ENCODE results near the gene ZBTB4.
"Not testable (repeated sequence)": the region's sequence is repeated elsewhere in the genome, so short reads cannot be mapped to it uniquely, and the experiment has no call there.

Gene ZBTB4

DNA sequence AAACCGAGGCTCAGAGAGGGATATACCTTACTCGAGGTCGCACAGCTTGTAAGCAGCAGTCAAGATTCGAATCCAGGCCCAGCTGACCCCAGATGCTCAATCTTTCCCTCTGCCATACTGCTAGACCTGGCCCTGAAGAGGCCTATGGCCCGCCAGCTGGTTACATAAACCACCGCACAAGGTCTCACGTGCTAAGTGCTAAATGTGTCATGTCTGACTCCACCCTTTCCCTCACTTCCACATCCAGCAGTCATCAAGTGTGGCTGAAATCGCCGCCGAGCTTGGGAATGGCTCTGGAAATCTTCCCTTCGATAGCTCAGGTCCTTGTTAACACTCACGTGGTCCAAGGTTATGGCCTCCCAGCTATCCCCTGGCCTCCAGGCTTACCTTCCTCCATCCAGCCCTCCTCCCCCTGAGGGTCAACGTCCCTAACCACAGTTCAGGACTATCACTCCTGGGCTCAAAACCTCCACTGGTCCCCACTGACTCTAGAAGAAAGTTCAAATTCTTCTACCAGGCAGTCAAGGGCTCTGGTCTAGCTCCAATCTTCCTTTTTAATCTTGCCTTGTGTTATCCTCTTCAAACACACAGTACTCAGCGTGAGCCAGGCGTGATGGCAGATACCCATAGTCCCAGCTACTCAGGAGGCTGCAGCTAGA is 3.5 kb downstream of the ZBTB4 start:
- no peak for DNase-seq (ENCODE audit: low read depth in 1 of 2, low spot score in 1 of 2)
- in situ Hi-C loops (cut with HindIII; ENCODE audit: low pct_unique_long_range_greater_than_20kb, low sequenced_read_pairs): no loop called here
- no peak for TF ChIP-seq JUND (IDR thresholded peaks at IDR 0.05; ENCODE audit: low read depth)

DNA sequence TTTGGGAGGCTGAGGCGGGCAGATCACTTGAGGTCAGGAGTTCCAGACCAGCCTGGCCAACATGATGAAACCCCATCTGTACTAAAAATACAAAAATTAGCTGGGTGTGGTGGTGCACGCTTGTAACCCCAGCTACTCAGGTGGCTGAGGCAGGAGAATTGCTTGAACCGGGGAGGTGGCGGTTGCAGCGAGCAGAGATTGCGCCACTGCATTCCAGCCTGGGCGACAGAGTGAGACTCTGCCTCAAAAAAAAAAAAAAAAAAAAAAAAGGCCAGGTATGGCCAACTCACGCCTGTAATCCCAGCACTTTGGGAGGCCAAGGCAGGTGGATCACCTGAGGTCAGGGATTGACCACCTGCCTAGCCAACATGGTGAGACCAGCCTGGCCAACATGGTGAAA is 4.7 kb downstream of the ZBTB4 start:
- DNase-seq (ENCODE audit: low read depth in 1 of 2, low spot score in 1 of 2); in situ Hi-C loops (cut with HindIII; ENCODE audit: low pct_unique_long_range_greater_than_20kb, low sequenced_read_pairs): not testable (repeated sequence)

DNA sequence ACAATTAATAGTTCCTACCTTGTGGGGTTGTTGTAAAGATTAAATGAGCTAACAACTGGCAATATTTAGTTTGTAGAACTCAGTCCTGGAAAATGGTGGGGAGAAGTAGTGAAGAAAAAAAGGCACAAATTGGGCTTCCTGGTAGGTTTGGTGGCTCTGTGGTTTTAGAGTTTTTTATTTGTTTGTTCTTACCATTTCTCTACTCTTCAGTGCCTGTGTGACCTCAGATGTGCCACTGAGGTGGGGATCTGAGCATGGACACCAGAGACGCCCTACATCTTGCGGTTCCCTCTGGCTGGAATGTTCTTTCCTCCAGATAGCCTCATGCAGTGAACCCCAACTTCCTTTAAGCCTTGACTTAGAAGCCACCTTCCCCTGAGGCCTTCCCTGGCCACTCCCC is 7.7 kb downstream of the ZBTB4 start:
- TF ChIP-seq JUND (IDR thresholded peaks at IDR 0.05; ENCODE audit: low read depth): no peak
- no peak for DNase-seq (ENCODE audit: low read depth in 1 of 2, low spot score in 1 of 2)
- in situ Hi-C loops (cut with HindIII; ENCODE audit: low pct_unique_long_range_greater_than_20kb, low sequenced_read_pairs): no loop called here

DNA sequence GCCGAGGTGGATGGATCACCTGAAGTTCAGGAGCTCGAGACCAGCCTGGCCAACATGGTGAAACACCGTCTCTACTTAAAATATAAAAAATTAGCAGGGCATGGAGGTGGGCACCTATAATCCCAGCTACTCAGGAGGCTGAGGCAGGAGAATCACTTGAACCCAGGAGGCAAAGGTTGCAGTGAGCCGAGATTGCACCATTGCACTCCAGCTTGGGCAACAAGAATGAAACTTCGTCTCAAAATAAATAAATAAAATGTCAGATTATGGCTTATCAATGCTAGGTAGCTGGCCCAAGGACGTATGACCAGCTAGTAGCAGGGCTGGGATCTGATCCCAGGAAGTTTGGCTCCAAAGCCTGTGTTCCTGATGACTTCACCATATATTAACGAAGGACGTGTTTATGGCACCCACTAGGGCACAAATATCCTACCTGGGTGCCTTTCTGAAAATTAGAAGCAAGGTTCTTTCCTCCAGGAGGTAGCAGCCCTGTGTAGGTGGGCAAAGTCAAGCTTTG is 8.9 kb downstream of the ZBTB4 start:
- in situ Hi-C loops (cut with HindIII; ENCODE audit: low pct_unique_long_range_greater_than_20kb, low sequenced_read_pairs); DNase-seq (ENCODE audit: low read depth in 1 of 2, low spot score in 1 of 2): not testable (repeated sequence)

DNA sequence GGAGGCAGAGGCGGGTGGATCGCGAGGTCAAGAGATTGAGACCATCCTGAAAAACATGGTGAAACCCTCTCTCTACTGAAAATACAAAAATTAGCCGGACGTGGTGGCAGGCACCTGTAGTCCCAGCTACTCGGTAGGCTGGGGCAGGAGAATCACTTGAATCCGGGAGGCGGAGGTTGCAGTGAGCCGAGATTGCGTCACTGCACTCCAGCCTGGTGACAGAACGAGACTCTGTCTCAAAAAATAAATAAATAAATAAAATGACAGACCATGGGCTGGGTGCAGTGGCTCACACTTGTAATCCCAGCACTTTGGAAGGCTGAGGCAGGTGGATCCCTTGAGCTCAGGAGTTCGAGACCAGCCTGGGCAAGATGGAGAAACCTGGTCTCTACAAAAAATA is 9.6 kb downstream of the ZBTB4 start:
- in situ Hi-C loops (cut with HindIII; ENCODE audit: low pct_unique_long_range_greater_than_20kb, low sequenced_read_pairs): not testable (repeated sequence)

DNA sequence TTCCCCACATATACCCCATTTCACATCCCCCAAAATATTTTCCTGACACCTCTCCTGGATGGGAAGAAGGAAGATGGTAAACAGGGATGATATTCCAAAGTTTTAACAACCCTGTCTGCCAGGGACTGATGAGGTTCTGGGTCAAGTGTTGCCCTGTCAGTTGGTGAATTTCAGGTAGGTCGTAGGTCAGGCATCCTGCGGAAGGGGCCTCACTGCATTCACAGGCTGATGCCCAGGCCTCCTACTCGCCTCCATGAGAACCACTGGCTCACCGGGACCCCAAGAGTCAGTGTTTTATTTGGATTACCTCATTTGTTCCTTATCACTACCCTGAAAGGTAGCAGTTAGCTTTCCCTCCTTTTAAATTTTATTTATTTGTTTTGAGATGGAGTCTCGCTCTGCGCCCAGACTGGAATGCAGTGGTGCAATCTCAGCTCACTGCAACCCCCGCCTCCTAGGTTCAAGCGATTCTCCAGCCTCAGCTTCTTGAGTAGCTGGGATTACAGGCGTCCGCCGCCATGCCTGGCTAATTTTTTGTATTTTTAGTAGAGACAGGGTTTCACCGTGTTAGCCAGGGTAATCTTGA is 10.5 kb downstream of the ZBTB4 start:
- in situ Hi-C loops (cut with HindIII; ENCODE audit: low pct_unique_long_range_greater_than_20kb, low sequenced_read_pairs): no loop called here
- TF ChIP-seq JUND (IDR thresholded peaks at IDR 0.05; ENCODE audit: low read depth): no peak
- no peak for DNase-seq (ENCODE audit: low read depth in 1 of 2, low spot score in 1 of 2)

More for the DNA sequence above, 9.6 kb downstream of the ZBTB4 start:
- DNase-seq (ENCODE audit: low read depth in 1 of 2, low spot score in 1 of 2): not testable (repeated sequence)

DNA sequence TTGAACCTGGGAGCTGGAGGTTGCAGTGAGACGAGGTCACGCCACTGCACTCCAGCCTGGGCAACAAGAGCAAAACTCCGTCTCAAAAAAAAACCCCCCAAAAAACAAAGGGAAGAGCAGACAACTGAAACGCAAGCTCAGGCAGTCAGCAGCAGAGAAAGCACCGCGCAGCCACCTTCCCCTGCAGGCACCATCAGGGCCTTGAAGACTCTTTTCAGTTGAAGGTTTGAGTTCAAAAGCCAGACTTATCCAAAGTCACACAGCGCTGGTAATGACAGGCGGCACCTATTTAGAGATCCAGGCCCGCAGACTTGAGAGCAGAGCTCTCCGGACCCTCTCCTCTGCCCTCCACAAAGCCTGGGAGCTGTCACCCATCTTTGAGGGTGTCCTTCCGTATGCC is 11.1 kb downstream of the ZBTB4 start:
- DNase-seq (ENCODE audit: low read depth in 1 of 2, low spot score in 1 of 2): no peak
- in situ Hi-C loops (cut with HindIII; ENCODE audit: low pct_unique_long_range_greater_than_20kb, low sequenced_read_pairs): no loop called here
- TF ChIP-seq JUND (IDR thresholded peaks at IDR 0.05; ENCODE audit: low read depth): no peak

DNA sequence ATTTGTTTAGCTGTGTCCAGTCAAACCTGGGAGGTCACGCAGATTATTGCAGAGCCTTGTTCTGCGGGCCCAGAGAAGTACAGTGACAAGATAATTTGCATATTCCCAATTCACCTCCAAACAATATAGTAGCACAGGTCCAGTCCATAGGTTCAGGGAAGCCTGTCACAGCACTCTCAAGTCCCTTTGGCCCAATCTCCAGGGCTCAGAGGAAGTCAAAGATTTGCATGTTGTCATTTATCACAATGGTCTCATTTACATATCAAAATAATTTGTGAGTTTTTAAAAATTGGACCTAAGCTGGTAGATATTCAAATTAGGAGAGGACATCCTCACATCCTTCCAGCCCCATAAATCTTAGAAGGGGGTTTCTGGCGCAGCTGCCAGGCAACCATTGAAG is 11.9 kb downstream of the ZBTB4 start:
- no peak for DNase-seq (ENCODE audit: low read depth in 1 of 2, low spot score in 1 of 2)
- in situ Hi-C loops (cut with HindIII; ENCODE audit: low pct_unique_long_range_greater_than_20kb, low sequenced_read_pairs): no loop called here
- TF ChIP-seq JUND (IDR thresholded peaks at IDR 0.05; ENCODE audit: low read depth): no peak

DNA sequence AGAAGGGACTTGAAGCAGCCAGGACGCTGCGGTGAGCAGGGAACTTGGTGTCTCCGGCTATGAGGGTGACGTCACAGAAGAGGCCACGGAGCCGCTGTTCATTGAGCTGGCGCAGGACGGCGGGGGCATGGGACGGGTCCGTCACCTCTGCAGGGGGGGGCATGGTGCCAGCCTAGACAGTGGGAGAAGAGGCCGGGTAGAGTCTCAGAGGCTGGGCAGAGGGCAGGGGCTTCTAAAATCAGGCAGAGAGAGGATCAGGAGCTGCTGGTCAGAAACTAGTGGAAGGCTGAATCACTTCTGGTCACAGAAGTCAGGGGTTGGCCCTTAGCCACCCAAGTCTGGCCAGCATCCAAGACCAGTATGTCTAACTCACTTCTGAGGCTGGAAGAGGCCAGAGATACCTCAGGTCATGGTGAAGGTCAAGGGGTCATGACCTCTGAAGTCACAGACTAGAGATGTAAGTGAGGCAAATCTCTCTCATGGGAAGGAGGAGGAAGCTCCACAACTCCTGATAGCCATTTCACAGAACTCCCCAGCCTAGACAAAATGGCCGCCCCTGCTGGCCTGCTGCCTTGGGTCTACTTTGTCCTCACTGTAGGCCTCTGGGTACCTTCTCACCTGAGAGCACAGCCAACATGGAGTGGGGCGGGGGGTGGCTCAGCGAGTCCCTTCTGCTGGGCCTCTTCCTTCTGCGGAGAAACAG is 12.6 kb downstream of the ZBTB4 start:
- TF ChIP-seq JUND (IDR thresholded peaks at IDR 0.05; ENCODE audit: low read depth): no peak
- in situ Hi-C loops (cut with HindIII; ENCODE audit: low pct_unique_long_range_greater_than_20kb, low sequenced_read_pairs): no loop called here
- DNase-seq (ENCODE audit: low read depth in 1 of 2, low spot score in 1 of 2): no peak

DNA sequence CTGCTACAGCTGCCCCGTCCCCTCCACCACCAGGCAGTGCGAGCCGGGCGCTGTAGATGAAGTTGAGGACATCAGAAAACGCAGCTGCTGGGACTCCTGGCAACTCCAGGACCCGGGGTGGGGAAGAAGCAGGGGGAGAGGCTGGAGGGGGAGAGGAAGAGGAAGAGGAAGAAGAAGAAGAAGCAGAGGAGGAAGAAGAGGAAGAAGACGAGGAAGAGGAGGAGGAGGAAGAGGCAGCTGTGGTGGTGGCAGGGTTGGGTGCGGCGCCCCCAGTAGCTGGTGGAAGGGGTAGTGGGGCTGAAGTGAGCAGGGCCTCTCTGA is 13.2 kb downstream of the ZBTB4 start:
- no peak for DNase-seq (ENCODE audit: low read depth in 1 of 2, low spot score in 1 of 2)
- TF ChIP-seq JUND (IDR thresholded peaks at IDR 0.05; ENCODE audit: low read depth): no peak
- in situ Hi-C loops (cut with HindIII; ENCODE audit: low pct_unique_long_range_greater_than_20kb, low sequenced_read_pairs): no loop called here

DNA sequence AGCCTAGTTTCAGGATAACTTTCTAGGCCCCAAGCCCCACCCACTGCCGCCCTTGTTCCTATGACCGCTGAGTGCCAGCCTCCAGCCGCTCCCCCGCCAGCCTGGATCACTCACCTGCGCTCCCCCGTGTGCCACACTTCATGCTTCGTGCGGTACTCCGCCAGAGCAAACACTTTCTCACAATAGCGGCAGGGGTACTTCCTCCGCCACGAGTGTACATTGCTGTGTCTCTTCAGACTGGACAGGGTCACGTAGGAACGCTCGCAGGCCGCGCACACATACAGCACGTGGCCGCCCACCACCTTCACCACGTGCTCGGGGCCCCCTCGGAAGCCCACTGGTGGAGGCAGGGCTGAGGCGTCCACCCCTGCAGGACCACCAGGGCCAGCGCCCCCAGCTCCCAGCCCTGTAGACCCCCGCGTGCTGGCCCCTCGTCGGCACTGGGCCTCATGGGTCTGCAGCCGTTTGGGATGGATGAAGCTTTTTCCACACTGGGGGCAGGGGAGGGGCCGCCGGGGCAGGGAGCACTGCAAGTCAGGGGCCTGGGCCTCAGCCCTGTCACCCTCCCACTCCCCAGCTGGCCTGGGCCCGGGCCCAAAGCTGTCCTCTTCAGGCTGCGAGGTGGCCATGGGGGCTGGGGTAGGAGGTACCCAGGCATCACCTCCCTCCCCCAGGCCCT is 13.7 kb downstream of the ZBTB4 start:
- no peak for DNase-seq (ENCODE audit: low read depth in 1 of 2, low spot score in 1 of 2)
- in situ Hi-C loops (cut with HindIII; ENCODE audit: low pct_unique_long_range_greater_than_20kb, low sequenced_read_pairs): no loop called here
- TF ChIP-seq JUND (IDR thresholded peaks at IDR 0.05; ENCODE audit: low read depth): no peak

DNA sequence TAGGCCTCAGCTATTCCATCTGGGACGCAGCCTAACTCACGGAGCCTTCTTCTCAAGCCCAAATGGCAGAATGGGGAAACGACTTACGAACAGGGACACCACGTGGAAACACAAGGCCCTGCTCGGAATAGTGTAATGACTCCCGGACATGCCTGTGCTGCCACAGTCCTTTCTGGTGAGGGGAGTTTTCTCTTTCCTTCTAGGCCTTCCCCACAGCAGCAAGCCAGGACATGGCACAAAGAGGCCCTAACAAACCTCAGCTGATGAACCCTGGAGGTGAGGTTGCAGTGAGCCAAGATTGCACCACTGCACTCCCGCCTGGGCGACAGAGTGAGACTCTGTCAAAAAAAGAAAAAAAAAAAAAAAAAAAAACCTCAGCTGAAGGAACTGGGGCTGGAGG is 15.3 kb downstream of the ZBTB4 start:
- no peak for TF ChIP-seq JUND (IDR thresholded peaks at IDR 0.05; ENCODE audit: low read depth)
- no peak for DNase-seq (ENCODE audit: low read depth in 1 of 2, low spot score in 1 of 2)
- in situ Hi-C loops (cut with HindIII; ENCODE audit: low pct_unique_long_range_greater_than_20kb, low sequenced_read_pairs): no loop called here

DNA sequence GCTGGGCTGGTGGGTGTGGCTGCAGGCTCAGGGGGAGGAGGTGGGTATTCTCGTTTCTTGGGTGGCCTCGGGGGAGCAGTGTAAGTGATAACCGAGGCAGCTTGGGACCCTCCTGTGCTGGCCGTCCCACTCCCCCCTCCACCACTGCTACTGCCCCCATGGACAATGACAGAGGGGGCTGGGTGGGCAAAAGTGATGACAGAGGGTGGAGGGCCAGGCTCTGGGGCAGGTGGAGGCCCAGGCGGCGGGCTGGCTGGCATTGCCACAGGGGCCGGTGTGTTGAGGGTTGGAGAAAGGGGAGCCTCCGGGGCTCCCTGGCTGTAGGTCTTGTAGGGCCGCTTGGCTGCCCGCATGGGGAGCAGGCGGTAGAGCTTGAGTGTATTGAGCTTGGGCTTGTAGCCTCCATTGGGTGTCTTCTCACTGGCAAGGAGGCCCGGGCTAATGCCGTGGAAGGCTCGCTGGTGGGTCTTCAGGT is 16.0 kb downstream of the ZBTB4 start:
- in situ Hi-C loops (cut with HindIII; ENCODE audit: low pct_unique_long_range_greater_than_20kb, low sequenced_read_pairs): no loop called here

More for the DNA sequence above, 16.0 kb downstream of the ZBTB4 start:
- DNase-seq (ENCODE audit: low read depth in 1 of 2, low spot score in 1 of 2): no peak
- TF ChIP-seq JUND (IDR thresholded peaks at IDR 0.05; ENCODE audit: low read depth): no peak
